ENCODE results near the gene HEATR5B.
"Not testable (repeated sequence)": the region's sequence is repeated elsewhere in the genome, so short reads cannot be mapped to it uniquely, and the experiment has no call there.

HEATR5B gene

DNA sequence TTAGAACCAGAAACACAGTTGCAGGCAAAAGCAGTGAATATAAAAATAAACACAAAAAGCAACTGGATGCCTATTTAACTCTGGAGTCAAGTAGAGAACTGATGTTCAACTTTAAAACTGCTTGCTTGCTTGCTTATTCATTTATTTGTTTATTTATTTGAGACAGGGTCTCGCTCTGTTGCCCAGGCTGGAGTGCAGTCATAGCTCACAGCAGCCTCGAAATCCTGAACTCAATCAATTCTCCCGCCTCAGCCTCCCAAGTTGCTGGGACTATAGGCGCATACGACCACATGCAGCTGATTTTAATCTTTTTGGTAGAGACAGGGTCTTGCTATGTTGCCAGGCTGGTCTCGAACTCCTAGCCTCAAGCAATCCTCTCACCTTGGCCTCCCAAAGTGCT is 152.5 kb downstream of the HEATR5B start:
- H3K9me3 ChIP-seq (ENCODE audit: control insufficient read depth in 1 of 2, low read length in 2 of 2); H3K36me3 ChIP-seq (ENCODE audit: control insufficient read depth in 1 of 2, insufficient read depth in 2 of 2, low read length in 2 of 2); H3K27ac ChIP-seq (ENCODE audit: low read length); H3K4me1 ChIP-seq (ENCODE audit: control insufficient read depth in 1 of 2, insufficient read depth in 2 of 2, low read length in 2 of 2); H3K4me3 ChIP-seq (ENCODE audit: low read depth in 1 of 2, low read length in 2 of 2); H3K27me3 ChIP-seq (ENCODE audit: low read depth, low read length): not testable (repeated sequence)

Measured in muscle layer of duodenum (tissue), 2 donors.